Erythroblast (primary cell): Measurements from ENCODE around the gene ELOVL2.

ENCODE experiments used
- GATA1 ChIP-seq: IDR thresholded peaks from 2 replicates; pipeline ENCODE4 v1.6.1; 2011; ENCODE audit warnings: low read depth, mild to moderate bottlenecking, control low read depth, low read length, moderate library complexity
- POLR2A ChIP-seq: IDR thresholded peaks from 2 replicates; pipeline ENCODE4 v1.6.1; 2011; ENCODE audit warnings: mild to moderate bottlenecking, low read length

- TF ChIP-seq POLR2A, result no peak
- TF ChIP-seq GATA1, result no peak
These were observed 36.1 kb downstream of the ELOVL2 start for GRCh38 chr6:11007715-11008608.
